Endothelial cell of umbilical vein (primary cell): Measurements from ENCODE around the gene METTL1. TPM values are rescaled to one million over a fixed set of nuclear protein-coding genes. Genes with fewer than 3 reads are reported as not detected.

ENCODE experiments used
- BruUV-seq: library from RNA; stranded (reverse); fragments of 400-500 nt; replicated peaks from 2 replicates; lab custom pipeline; 2021; lab: Mats Ljungman, UMichigan
- CTCF ChIA-PET: fragments of 300-600, 350-600 bp; sonication (Branson Sonifier 250); formaldehyde crosslinking; loops from one replicate; lab custom pipeline; 2021; ENCODE audit warnings: antibody characterized with exemption, inconsistent platforms; lab: Charles Lee
- POLR2A ChIA-PET: fragments of 300-600, 350-600 bp; sonication (Branson Sonifier 250); formaldehyde crosslinking; loops from one replicate; lab custom pipeline; 2021; ENCODE audit warnings: antibody characterized with exemption, inconsistent platforms; lab: Charles Lee
- DNase-seq: peaks from one replicate; pipeline ENCODE4 v3.0.0-alpha.2; 2011; ENCODE audit warnings: low read depth, low spot score
- FAIRE-seq: peaks from 2 replicates; lab custom pipeline; 2011; peaks lifted over from hg19 to GRCh38; lab: Jason Lieb, UNC
- H2AFZ ChIP-seq: 2 replicates; pipeline ENCODE4 v1.6.0; 2012; ENCODE audit warnings: low read depth, low read length, control low read depth, inconsistent platforms
- H3K27ac ChIP-seq: 2 replicates; pipeline ENCODE4 v1.5.1; 2011; ENCODE audit warnings: low read depth, mild to moderate bottlenecking, control low read depth, low read length, moderate library complexity; ENCODE audit not compliant: insufficient read depth
- H3K27me3 ChIP-seq, 2 experiments: 2 replicates each; pipeline versions ENCODE4 v1.6.0 to v1.6.1; 2011; ENCODE audit warnings: low read length in 2 of 2, mixed read lengths in 1 of 2; ENCODE audit not compliant: control insufficient read depth in 2 of 2, insufficient read depth in 2 of 2
- H3K36me3 ChIP-seq, 2 experiments: 2 replicates in 1 of 2; 3 replicates in 1 of 2; pipeline ENCODE4 v1.5.1; 2011; ENCODE audit warnings: low read length in 2 of 2, mild to moderate bottlenecking in 1 of 2, moderate library complexity in 1 of 2; ENCODE audit not compliant: control insufficient read depth in 2 of 2, insufficient read depth in 2 of 2; ENCODE audit errors: extremely low read depth in 1 of 2
- H3K4me1 ChIP-seq: 3 replicates; pipeline ENCODE4 v1.5.1; 2011; ENCODE audit warnings: mild to moderate bottlenecking, low read length; ENCODE audit not compliant: control insufficient read depth, insufficient read depth; ENCODE audit errors: extremely low read depth
- H3K4me2 ChIP-seq: 2 replicates; pipeline ENCODE4 v1.6.1; 2011; ENCODE audit warnings: low read length, control low read depth, mixed read lengths; ENCODE audit not compliant: insufficient read depth
- H3K4me3 ChIP-seq, 3 experiments: fragments of 200-600 bp in 1 of 3; sonication (generic), shearing (Covaris generic) in 1 of 3; replicated peaks in 1 of 3; 2 replicates each; pipeline ENCODE4 v1.5.1; 2011 to 2016; ENCODE audit warnings: control low read depth in 3 of 3, low read length in 3 of 3, mild to moderate bottlenecking in 2 of 3, inconsistent platforms in 1 of 3, low read depth in 1 of 3, moderate library complexity in 1 of 3; ENCODE audit not compliant: insufficient read depth in 1 of 3
- H3K79me2 ChIP-seq: 2 replicates; pipeline ENCODE4 v1.6.0; 2012; ENCODE audit warnings: low read length, inconsistent platforms; ENCODE audit not compliant: control insufficient read depth, insufficient read depth
- H3K9ac ChIP-seq: replicated peaks from 2 replicates; pipeline ENCODE3; 2011; ENCODE audit warnings: low read length, control low read depth; ENCODE audit not compliant: insufficient read depth; ENCODE audit errors: extremely low read depth
- H3K9me1 ChIP-seq: replicated peaks from 3 replicates; pipeline ENCODE4 v1.6.0; 2011; ENCODE audit warnings: mild to moderate bottlenecking, low read length; ENCODE audit not compliant: control insufficient read depth, insufficient read depth; ENCODE audit errors: extremely low read depth
- H3K9me3 ChIP-seq: replicated peaks from 2 replicates; pipeline ENCODE4 v1.5.1; 2012; ENCODE audit warnings: low read length, inconsistent platforms; ENCODE audit not compliant: control insufficient read depth, insufficient read depth
- H4K20me1 ChIP-seq: replicated peaks from 2 replicates; pipeline ENCODE3; 2011; ENCODE audit warnings: mild to moderate bottlenecking, low read length; ENCODE audit not compliant: control insufficient read depth, insufficient read depth; ENCODE audit errors: extremely low read depth
- CTCF ChIP-seq, 2 donors: IDR thresholded peaks; 1 replicate in 1 of 2; 2 replicates in 1 of 2; pipeline ENCODE4 v1.5.1; 2011; ENCODE audit warnings: low read length in 2 of 2, mild to moderate bottlenecking in 2 of 2, moderate library complexity in 2 of 2, control low read depth in 1 of 2, inconsistent platforms in 1 of 2, low read depth in 1 of 2; ENCODE audit not compliant: insufficient read depth in 1 of 2; ENCODE audit errors: extremely low read depth in 1 of 2
- EZH2 ChIP-seq: IDR thresholded peaks from 2 replicates; pipeline ENCODE4 v1.6.1; 2012; ENCODE audit warnings: borderline replicate concordance, low read depth, mild to moderate bottlenecking, moderate library complexity, low read length, inconsistent platforms; ENCODE audit not compliant: severe bottlenecking
- FOS ChIP-seq: IDR thresholded peaks from 2 replicates; pipeline ENCODE4 v1.6.1; 2011; ENCODE audit warnings: mild to moderate bottlenecking, low read length, moderate library complexity, borderline replicate concordance; ENCODE audit not compliant: insufficient read depth
- GATA2 ChIP-seq: IDR thresholded peaks from 2 replicates; pipeline ENCODE4 v1.7.0; 2011; ENCODE audit warnings: low read depth, mild to moderate bottlenecking, moderate library complexity, mixed read lengths, low read length; ENCODE audit not compliant: insufficient read length, insufficient read depth
- JUN ChIP-seq: IDR thresholded peaks from 2 replicates; pipeline ENCODE4 v1.6.1; 2011; ENCODE audit warnings: borderline replicate concordance, low read depth; ENCODE audit not compliant: insufficient read length, insufficient read depth
- MAX ChIP-seq: IDR thresholded peaks from 2 replicates; pipeline ENCODE4 v1.6.1; 2011; ENCODE audit not compliant: insufficient read depth, insufficient read length
- MYC ChIP-seq: IDR thresholded peaks from one replicate; pipeline ENCODE4 v1.6.1; 2011; ENCODE audit warnings: mild to moderate bottlenecking, low read depth, low read length
- POLR2A ChIP-seq: IDR thresholded peaks from 2 replicates; pipeline ENCODE4 v1.6.1; 2012; ENCODE audit warnings: low read depth, mild to moderate bottlenecking, control low read depth, low read length
- POLR2AphosphoS5 ChIP-seq: IDR thresholded peaks from 2 replicates; pipeline ENCODE4 v1.6.1; 2012; ENCODE audit warnings: low read depth, mild to moderate bottlenecking, control low read depth, low read length, moderate library complexity; ENCODE audit not compliant: insufficient read depth
- dilution Hi-C: fragments of 300-500 bp; cut with MboI; formaldehyde crosslinking; loops from one replicate; pipeline ENCODE4 v1.15.0; 2019; ENCODE audit warnings: low sequenced_read_pairs; ENCODE audit not compliant: extremely low pct_ligation_motif_present
- intact Hi-C: fragments of 100-400 bp; cut with micrococcal nuclease; formaldehyde crosslinking; loops from one replicate; pipeline ENCODE4 v1.10.0; 2022
- polyA plus RNA-seq, 4 experiments: library from polyadenylated mRNA; depleted of rRNA in 3 of 4; stranded (reverse) in 3 of 4; unstranded in 1 of 4; fragments of >200 nt; gene quantifications; 2 replicates each; pipeline versions ENCODE4 v1.2.1 to v1.2.3, GENCODE V29; 2011 to 2012; ENCODE audit warnings: missing spikeins in 1 of 4
- total RNA-seq: library from RNA; stranded (reverse); gene quantifications from 2 replicates; pipeline ENCODE4 v1.2.3, GENCODE V29; 2021

The METTL1 gene
- total and polyA plus RNA-seq, 2 donors (not counting 3 experiments of a cell fraction or from before 2014, with no cell fraction given) = 23.6 to 24.3 TPM

GRCh38 chr12:57750561-57751431, 21.1 kb downstream of the METTL1 start:
- Histone ChIP-seq H3K4me3 (peak overlapping the region; percentile 19 to 78 (median 61)), H2AFZ (no peak overlapping the region), H3K9ac (peak overlapping the region; percentile 88), H4K20me1 (no peaks in the 10 kb centered on the region), H3K27ac (no peak overlapping the region), H3K9me3 (no peaks in the 10 kb centered on the region), H3K27me3 (peaks cover 13 to 16% of the 10 kb centered on the region in 2 experiments), H3K4me2 (peak overlapping the region; percentile 86), H3K36me3 (peaks cover 4 to 22% of the 10 kb centered on the region in 2 experiments), H3K4me1 (peaks cover 15% of the 10 kb centered on the region), H3K79me2 (peaks cover 19% of the 10 kb centered on the region), H3K9me1 (no peaks in the 10 kb centered on the region)
- no TSS peak for BruUV-seq
- ChIA-PET CTCF (interaction anchor here (1.9 kb wide), 1 partner anchor 25 kb away, joined by 4 read pairs; no protein-coding TSS in a partner anchor), POLR2A (no interaction called here)
- TF ChIP-seq JUN = no peak
- no peak for TF ChIP-seq EZH2
- TF ChIP-seq GATA2 = no peak
- TF ChIP-seq MYC = no peak
- TF ChIP-seq MAX = no peak
- no peak for TF ChIP-seq CTCF (IDR thresholded peaks at IDR 0.05; ENCODE audit: extremely low read depth in 1 of 2, insufficient read depth in 1 of 2, low read depth in 1 of 2, low read length in 2 of 2)
- no peak for TF ChIP-seq FOS
- TF ChIP-seq POLR2AphosphoS5 = no peak
- TF ChIP-seq POLR2A = no peak
- FAIRE-seq (no peak), DNase-seq (no peak)
- intact Hi-C loops (no loop called here), dilution Hi-C loops (no loop called here)
